HTERT RPE-1 (cell line): ENCODE data around the gene SERPINA3.

Experiments
- in situ Hi-C: fragments of 300-500 bp; cut with MboI; formaldehyde crosslinking; loops from 4 replicates; pipeline ENCODE4 v1.14.3; 2020; ENCODE audit warnings: low sequenced_read_pairs

Gene SERPINA3

GRCh38 chr14:94612580-94613554 lies 676 bp downstream of the SERPINA3 start:
- in situ Hi-C loops: no loop called here

GRCh38 chr14:94613720-94614644 lies 1.8 kb downstream of the SERPINA3 start:
- in situ Hi-C loops: no loop called here

GRCh38 chr14:94614802-94615201 lies 2.6 kb downstream of the SERPINA3 start:
- in situ Hi-C loops: no loop called here

- in situ Hi-C loops: no loop called here
Measured at GRCh38 chr14:94615254-94615653, 3.1 kb downstream of the SERPINA3 start.

- in situ Hi-C loops: no loop called here
Measured at GRCh38 chr14:94615823-94616570, 3.8 kb downstream of the SERPINA3 start.

- in situ Hi-C loops: no loop called here
Measured at GRCh38 chr14:94617366-94617941, 5.3 kb downstream of the SERPINA3 start.

- in situ Hi-C loops: no loop called here
Measured at GRCh38 chr14:94617988-94618822, 6.0 kb downstream of the SERPINA3 start.

- in situ Hi-C loops: no loop called here
Measured at GRCh38 chr14:94619297-94619696, 7.1 kb downstream of the SERPINA3 start.

- in situ Hi-C loops: no loop called here
Measured at GRCh38 chr14:94620597-94620996, 8.4 kb downstream of the SERPINA3 start.

- in situ Hi-C loops: no loop called here
Measured at GRCh38 chr14:94621358-94622134, 9.4 kb downstream of the SERPINA3 start.

- in situ Hi-C loops: no loop called here
Measured at GRCh38 chr14:94622653-94623421, 10.6 kb downstream of the SERPINA3 start.

GRCh38 chr14:94623422-94623809 lies 11.2 kb downstream of the SERPINA3 start:
- in situ Hi-C loops: no loop called here

- in situ Hi-C loops: no loop called here
Measured at GRCh38 chr14:94623856-94624499, 11.8 kb downstream of the SERPINA3 start.

GRCh38 chr14:94624537-94625352 lies 12.6 kb downstream of the SERPINA3 start:
- in situ Hi-C loops: no loop called here

- in situ Hi-C loops: no loop called here
Measured at GRCh38 chr14:94625353-94625635, 13.1 kb downstream of the SERPINA3 start.

GRCh38 chr14:94628578-94628977 lies 16.4 kb downstream of the SERPINA3 start:
- in situ Hi-C loops: no loop called here

GRCh38 chr14:94630396-94630795 lies 18.2 kb downstream of the SERPINA3 start:
- in situ Hi-C loops: no loop called here
